NCI-H1048 (cell line): Measurements from ENCODE around the gene BUD13.
"Not testable (repeated sequence)": the region's sequence is repeated elsewhere in the genome, so short reads cannot be mapped to it uniquely, and the experiment has no call there.

Source experiments
- DNase-seq: peaks from one replicate; lab custom pipeline; 2025; lab: John Stamatoyannopoulos, UW

BUD13 gene

GRCh38 chr11:116756044-116756443, 16.7 kb downstream of the BUD13 start:
- not testable (repeated sequence) for DNase-seq

GRCh38 chr11:116750070-116750718, 22.6 kb downstream of the BUD13 start:
- DNase-seq: no peak

- DNase-seq: no peak
Measured at GRCh38 chr11:116742104-116742503, 30.7 kb downstream of the BUD13 start.

- no peak for DNase-seq
Measured at GRCh38 chr11:116740741-116741140, 32.0 kb downstream of the BUD13 start.

GRCh38 chr11:116738975-116739374, 33.8 kb downstream of the BUD13 start:
- no peak for DNase-seq

GRCh38 chr11:116736763-116737162, 36.0 kb downstream of the BUD13 start:
- DNase-seq: no peak

- no peak for DNase-seq
Measured at GRCh38 chr11:116733969-116734508, 38.7 kb downstream of the BUD13 start.

- no peak for DNase-seq
Measured at GRCh38 chr11:116733043-116733755, 39.6 kb downstream of the BUD13 start.

- DNase-seq: no peak
Measured at GRCh38 chr11:116732271-116733042, 40.3 kb downstream of the BUD13 start.

- DNase-seq: no peak
Measured at GRCh38 chr11:116731821-116732220, 41.0 kb downstream of the BUD13 start.

GRCh38 chr11:116731097-116731761, 41.6 kb downstream of the BUD13 start:
- no peak for DNase-seq

- DNase-seq: no peak
Measured at GRCh38 chr11:116730601-116731000, 42.2 kb downstream of the BUD13 start.

GRCh38 chr11:116730241-116730561, 42.6 kb downstream of the BUD13 start:
- DNase-seq: no peak

- DNase-seq: no peak
Measured at GRCh38 chr11:116729501-116730240, 43.1 kb downstream of the BUD13 start.

GRCh38 chr11:116727990-116728389, 44.8 kb downstream of the BUD13 start:
- DNase-seq: no peak

- no peak for DNase-seq
Measured at GRCh38 chr11:116725434-116726221, 47.2 kb downstream of the BUD13 start.

GRCh38 chr11:116724813-116725212, 48.0 kb downstream of the BUD13 start:
- no peak for DNase-seq

GRCh38 chr11:116723511-116723910, 49.3 kb downstream of the BUD13 start:
- DNase-seq: no peak

- no peak for DNase-seq
Measured at GRCh38 chr11:116721988-116722387, 50.8 kb downstream of the BUD13 start.

GRCh38 chr11:116720895-116721294, 51.9 kb downstream of the BUD13 start:
- no peak for DNase-seq
